ENCODE measurements around the gene GPR107. TPM values are rescaled to one million over a fixed set of nuclear protein-coding genes. Genes with fewer than 3 reads are reported as not detected.

Gene GPR107
- total and polyA plus RNA-seq, 2 experiments from 2014 or later, result 6.2 to 30.7 TPM

DNA sequence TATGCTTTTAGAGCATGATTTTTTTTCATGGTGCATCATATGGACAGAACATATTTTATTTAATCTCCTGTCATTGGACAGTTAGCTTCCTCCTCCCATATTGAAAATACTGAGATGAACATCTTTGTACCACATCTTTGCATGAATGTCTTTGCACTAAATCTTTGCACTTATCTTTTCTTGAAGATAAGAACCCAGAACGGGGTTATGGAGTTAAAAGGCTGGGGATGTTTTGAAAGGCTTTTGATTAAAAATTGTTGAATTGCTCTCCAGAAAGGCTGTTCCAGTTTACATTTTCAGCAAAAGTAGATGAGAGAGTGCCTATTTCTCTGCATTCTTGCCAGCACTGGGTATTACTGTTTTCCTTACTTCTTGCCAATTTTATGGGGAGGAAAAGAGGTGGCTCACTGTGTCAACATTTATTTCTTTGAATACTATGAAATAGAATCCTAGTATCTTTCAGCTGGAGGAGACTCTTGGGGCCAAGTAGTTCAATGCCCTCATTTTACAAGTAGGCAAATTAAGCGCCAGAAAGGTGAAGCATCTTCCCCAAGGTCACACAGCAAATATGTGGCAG lies 125.7 kb downstream of the GPR107 start:
- Mint-ChIP-seq H3K4me3 (no peak overlapping the region), H3K27ac (no peak overlapping the region), H3K36me3 (ENCODE audit: low read depth) (no peaks in the 10 kb centered on the region), H3K27me3 (ENCODE audit: insufficient read depth, low read depth, poor library complexity) (peaks cover 15% of the 10 kb centered on the region), H3K9me3 (no peaks in the 10 kb centered on the region), H3K4me1 (peaks cover 21% of the 10 kb centered on the region)
- H3K4me1 ChIP-seq (ENCODE audit: insufficient read depth), result peaks cover 7% of the 10 kb centered on the region; the same call in 1 of the 2 replicates
- H3K27me3 ChIP-seq (ENCODE audit: insufficient read depth), result no peaks in the 10 kb centered on the region
- DNase-seq (ENCODE audit: low spot score) (no peak), ATAC-seq (no peak)
- H3K4me2 ChIP-seq, result no peak overlapping the region
- TF ChIP-seq ZNF462 (CRISPR knock-in tag; IDR thresholded peaks at IDR 0.05) (no peak), REST (IDR thresholded peaks at IDR 0.05; ENCODE audit: unreplicated experiment) (no peak), EZH2phosphoT487 (IDR thresholded peaks at IDR 0.05; ENCODE audit: unreplicated experiment) (no peak), CREB1 (CRISPR knock-in tag; IDR thresholded peaks at IDR 0.05; ENCODE audit: low read depth) (no peak), JUNB (IDR thresholded peaks at IDR 0.05; ENCODE audit: unreplicated experiment) (no peak), CTCF (conservative IDR thresholded peaks at IDR 0.05; ENCODE audit: low read depth in 2 of 2) (no peak), STAT1 (IDR thresholded peaks at IDR 0.05; ENCODE audit: unreplicated experiment) (no peak), EZH2 (IDR thresholded peaks at IDR 0.05; ENCODE audit: low read depth, unreplicated experiment) (no peak), ZNF114 (CRISPR knock-in tag; IDR thresholded peaks at IDR 0.05) (no peak), ZNF331 (CRISPR knock-in tag; IDR thresholded peaks at IDR 0.05; ENCODE audit: low read depth) (no peak), NANOG (IDR thresholded peaks at IDR 0.05; ENCODE audit: borderline replicate concordance) (no peak), ETS1 (IDR thresholded peaks at IDR 0.05) (no peak), POLR2AphosphoS5 (IDR thresholded peaks at IDR 0.05; ENCODE audit: low read depth) (no peak)
- 0 out of 2 replicates have a peak, but pooled peaks cover 3% of the 10 kb centered on the region for H4K20me1 ChIP-seq (replicated peaks; ENCODE audit: insufficient read depth)
- no peaks in the 10 kb centered on the region for H3K36me3 ChIP-seq (ENCODE audit: insufficient read depth)
- H3K4me3 ChIP-seq, result no peak overlapping the region
- H3K27ac ChIP-seq (ENCODE audit: low read depth), result no peak overlapping the region
- H3K79me2 ChIP-seq (replicated peaks; ENCODE audit: insufficient read depth), result peaks cover 64% of the 10 kb centered on the region
- no peaks in the 10 kb centered on the region for H3K9me2 ChIP-seq (ENCODE audit: insufficient read depth)
- no peak overlapping the region for H2AFZ ChIP-seq
- no peaks in the 10 kb centered on the region for H3F3A ChIP-seq (replicated peaks; ENCODE audit: low read depth)

All from GM23338 (cell line).